ENCODE data around the gene MMUT. TPM values are rescaled to one million over a fixed set of nuclear protein-coding genes. Genes with fewer than 3 reads are reported as not detected.

MMUT gene
- total RNA-seq, 6 donors from 2014 or later: 8.0 to 26.6 (median 17.2) TPM

DNA sequence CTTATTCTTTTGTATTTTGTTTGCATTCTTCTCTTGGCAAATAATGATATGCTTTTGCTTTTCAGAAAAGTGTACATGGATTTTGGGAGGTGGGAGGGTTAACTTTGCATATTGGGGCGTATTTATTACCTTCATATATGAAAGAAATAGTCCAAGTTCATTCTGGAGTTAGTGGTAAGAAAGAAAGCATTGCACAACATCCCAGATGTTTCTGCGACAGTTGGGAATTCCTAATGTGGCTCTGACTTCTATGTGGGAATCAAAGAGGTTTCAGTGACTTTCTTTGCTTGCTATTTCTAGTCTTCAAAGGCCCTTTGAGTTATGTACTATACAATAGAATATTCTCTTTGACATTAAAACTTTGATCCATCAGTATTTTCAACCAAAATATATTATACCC lies 78.1 kb downstream of the MMUT start:
- Histone ChIP-seq H3K4me3 (no peak overlapping the region), H3K27me3 (no peaks in the 10 kb centered on the region), H3K27ac (no peak overlapping the region), H3K36me3 (no peaks in the 10 kb centered on the region), H3K4me1 (no peaks in the 10 kb centered on the region), H3K9me3 (no peaks in the 10 kb centered on the region)
- ATAC-seq (ENCODE audit: low FRiP score in 2 of 2) (no peak), DNase-seq (no peak)
- 60 to 65% methylated on average over 2 of the region's 2 CpGs for WGBS, 2 donors
- TF ChIP-seq POLR2A (IDR thresholded peaks at IDR 0.05): no peak
- TF ChIP-seq POLR2AphosphoS5 (IDR thresholded peaks at IDR 0.05): no peak
- TF ChIP-seq, protein P1, sequence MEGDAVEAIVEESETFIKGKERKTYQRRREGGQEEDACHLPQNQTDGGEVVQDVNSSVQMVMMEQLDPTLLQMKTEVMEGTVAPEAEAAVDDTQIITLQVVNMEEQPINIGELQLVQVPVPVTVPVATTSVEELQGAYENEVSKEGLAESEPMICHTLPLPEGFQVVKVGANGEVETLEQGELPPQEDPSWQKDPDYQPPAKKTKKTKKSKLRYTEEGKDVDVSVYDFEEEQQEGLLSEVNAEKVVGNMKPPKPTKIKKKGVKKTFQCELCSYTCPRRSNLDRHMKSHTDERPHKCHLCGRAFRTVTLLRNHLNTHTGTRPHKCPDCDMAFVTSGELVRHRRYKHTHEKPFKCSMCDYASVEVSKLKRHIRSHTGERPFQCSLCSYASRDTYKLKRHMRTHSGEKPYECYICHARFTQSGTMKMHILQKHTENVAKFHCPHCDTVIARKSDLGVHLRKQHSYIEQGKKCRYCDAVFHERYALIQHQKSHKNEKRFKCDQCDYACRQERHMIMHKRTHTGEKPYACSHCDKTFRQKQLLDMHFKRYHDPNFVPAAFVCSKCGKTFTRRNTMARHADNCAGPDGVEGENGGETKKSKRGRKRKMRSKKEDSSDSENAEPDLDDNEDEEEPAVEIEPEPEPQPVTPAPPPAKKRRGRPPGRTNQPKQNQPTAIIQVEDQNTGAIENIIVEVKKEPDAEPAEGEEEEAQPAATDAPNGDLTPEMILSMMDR (IDR thresholded peaks at IDR 0.05): no peak
- no peak for TF ChIP-seq EP300 (IDR thresholded peaks at IDR 0.05)

Other genes starting within 250 kb of the MMUT start
- 1 to 10 TPM in 4 of 6 donors, under 1 TPM in 1, not detected in 1; 0.22 to 4.1 (median 3.6) TPM for gene CENPQ, start 117 bp upstream of the MMUT start, total RNA-seq
- not detected for gene GLYATL3, start 36.7 kb upstream of the MMUT start, total RNA-seq
- gene C6orf141, start 87.4 kb upstream of the MMUT start, total RNA-seq: 1 to 10 TPM; 1.2 to 2.9 (median 1.8) TPM
- under 1 TPM in 3 of 6 donors, not detected in 3; 0.46 to 0.81 (median 0.61) TPM for gene RHAG, start 173.6 kb upstream of the MMUT start, total RNA-seq

Data from upper lobe of left lung (tissue), 6 donors.